NCI-H510A (cell line): Measurements from ENCODE around the gene RAB6C.
"Not testable (repeated sequence)": the region's sequence is repeated elsewhere in the genome, so short reads cannot be mapped to it uniquely, and the experiment has no call there.

Source experiments
- DNase-seq: peaks from one replicate; lab custom pipeline; 2025; lab: John Stamatoyannopoulos, UW

Gene RAB6C

GRCh38 chr2:129996657-129997237 is 17.3 kb downstream of the RAB6C start:
- DNase-seq, result not testable (repeated sequence)

- not testable (repeated sequence) for DNase-seq
Measured at GRCh38 chr2:129998771-129999170, 19.3 kb downstream of the RAB6C start.

- DNase-seq, result peak; percentile 3
Measured at GRCh38 chr2:130005862-130006261, 26.4 kb downstream of the RAB6C start.

GRCh38 chr2:130016701-130017100 is 37.2 kb downstream of the RAB6C start:
- not testable (repeated sequence) for DNase-seq

GRCh38 chr2:130019402-130019801 is 39.9 kb downstream of the RAB6C start:
- DNase-seq, result no peak

GRCh38 chr2:130020069-130020468 is 40.6 kb downstream of the RAB6C start:
- not testable (repeated sequence) for DNase-seq

- not testable (repeated sequence) for DNase-seq
Measured at GRCh38 chr2:130025931-130026330, 46.5 kb downstream of the RAB6C start.
